B cell (primary cell): Measurements from ENCODE around the gene TGFBR3.

Experiments used
- CTCF ChIP-seq: fragments of 200-600 bp; IDR thresholded peaks from one replicate; pipeline ENCODE4 v1.8.0; 2022; ENCODE audit warnings: antibody characterized with exemption, mild to moderate bottlenecking
- EZH2 ChIP-seq: IDR thresholded peaks from 2 replicates; pipeline ENCODE4 v1.6.1; 2012; ENCODE audit warnings: borderline replicate concordance, low read depth, mild to moderate bottlenecking, moderate library complexity, low read length; ENCODE audit not compliant: insufficient read depth, poor library complexity, severe bottlenecking

GRCh38 chr1:91730801-91731732 lies 154.9 kb downstream of the TGFBR3 start:
- no peak for TF ChIP-seq CTCF
- no peak for TF ChIP-seq EZH2
